ENCODE data around the gene DOCK1. TPM values are rescaled to one million over a fixed set of nuclear protein-coding genes. Genes with fewer than 3 reads are reported as not detected.

The DOCK1 gene
- total RNA-seq, 2 experiments from 2014 or later: 0.13 TPM; not detected in 1

GRCh38 chr10:127498087-127498486, 592.9 kb downstream of the DOCK1 start:
- Mint-ChIP-seq H3K27me3 (no peaks in the 10 kb centered on the region), H3K4me1 (no peaks in the 10 kb centered on the region), H3K27ac (no peak overlapping the region), H3K9me3 (no peaks in the 10 kb centered on the region), H3K36me3 (ENCODE audit: low read depth) (no peaks in the 10 kb centered on the region), H3K4me3 (no peak overlapping the region)
- ChIA-PET CTCF (no interaction called here), POLR2A (no interaction called here)
- no peak for DNase-seq

- ChIA-PET CTCF (no interaction called here), POLR2A (no interaction called here)
- Mint-ChIP-seq H3K27ac (no peak overlapping the region), H3K9me3 (no peaks in the 10 kb centered on the region), H3K36me3 (ENCODE audit: low read depth) (no peaks in the 10 kb centered on the region), H3K4me1 (no peaks in the 10 kb centered on the region), H3K27me3 (no peaks in the 10 kb centered on the region), H3K4me3 (no peak overlapping the region)
- DNase-seq: no peak
These were observed 594.9 kb downstream of the DOCK1 start for GRCh38 chr10:127500127-127500526.

Other genes starting within 250 kb of the DOCK1 start
- not detected for gene C10orf90, start 234.7 kb upstream of the DOCK1 start, total RNA-seq